C4-2B (cell line): ENCODE results near the gene UROS.

Experiments
- H3K27ac ChIP-seq: fragments of 450-650 bp; 2 replicates; pipeline ENCODE4 v1.5.1; 2017
- CTCF ChIP-seq: fragments of 450-650 bp; conservative IDR thresholded peaks from 2 replicates; pipeline ENCODE4 v1.5.1; 2017; ENCODE audit warnings: mild to moderate bottlenecking
- ZFX ChIP-seq: fragments of 450-650 bp; IDR thresholded peaks from 2 replicates; pipeline ENCODE4 v1.6.1; 2017

The UROS gene

GRCh38 chr10:125812128-125812750, 10.8 kb downstream of the UROS start:
- TF ChIP-seq ZFX = no peak
- TF ChIP-seq CTCF = no peak

GRCh38 chr10:125811251-125811650, 11.8 kb downstream of the UROS start:
- TF ChIP-seq ZFX (no peak), CTCF (no peak)
- no peak overlapping the region for H3K27ac ChIP-seq

More at GRCh38 chr10:125812128-125812750, 10.8 kb downstream of the UROS start:
- H3K27ac ChIP-seq = no peak overlapping the region

GRCh38 chr10:125808047-125808446, 15.0 kb downstream of the UROS start:
- TF ChIP-seq CTCF (no peak), ZFX (no peak)
- H3K27ac ChIP-seq = no peak overlapping the region

- TF ChIP-seq CTCF = no peak
- no peak for TF ChIP-seq ZFX
- H3K27ac ChIP-seq = no peak overlapping the region
Observed at GRCh38 chr10:125802739-125803138, 20.3 kb downstream of the UROS start.

- TF ChIP-seq CTCF = no peak
- no peak for TF ChIP-seq ZFX
- H3K27ac ChIP-seq = no peak overlapping the region
Observed at GRCh38 chr10:125802131-125802530, 20.9 kb downstream of the UROS start.

GRCh38 chr10:125801574-125801973, 21.5 kb downstream of the UROS start:
- TF ChIP-seq CTCF (no peak), ZFX (no peak)
- no peak overlapping the region for H3K27ac ChIP-seq

GRCh38 chr10:125799451-125800182, 23.4 kb downstream of the UROS start:
- H3K27ac ChIP-seq = no peak overlapping the region
- no peak for TF ChIP-seq CTCF
- TF ChIP-seq ZFX = no peak
